NCI-H446 treated with DMSO at 0.1 percent for 48 hours (cell line): ENCODE results near the gene CCNC.

Experiments used
- DNase-seq: peaks from one replicate; lab custom pipeline; 2025; lab: John Stamatoyannopoulos, UW

The CCNC gene, protein sequence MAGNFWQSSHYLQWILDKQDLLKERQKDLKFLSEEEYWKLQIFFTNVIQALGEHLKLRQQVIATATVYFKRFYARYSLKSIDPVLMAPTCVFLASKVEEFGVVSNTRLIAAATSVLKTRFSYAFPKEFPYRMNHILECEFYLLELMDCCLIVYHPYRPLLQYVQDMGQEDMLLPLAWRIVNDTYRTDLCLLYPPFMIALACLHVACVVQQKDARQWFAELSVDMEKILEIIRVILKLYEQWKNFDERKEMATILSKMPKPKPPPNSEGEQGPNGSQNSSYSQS

GRCh38 chr6:99568103-99568933, at the start of gene CCNC:
Gene CCNC (minus strand): TSS chr6:99568660. CDS start chr6:99568527, 133 bp downstream.
- DNase-seq = peak; percentile 93

DNA sequence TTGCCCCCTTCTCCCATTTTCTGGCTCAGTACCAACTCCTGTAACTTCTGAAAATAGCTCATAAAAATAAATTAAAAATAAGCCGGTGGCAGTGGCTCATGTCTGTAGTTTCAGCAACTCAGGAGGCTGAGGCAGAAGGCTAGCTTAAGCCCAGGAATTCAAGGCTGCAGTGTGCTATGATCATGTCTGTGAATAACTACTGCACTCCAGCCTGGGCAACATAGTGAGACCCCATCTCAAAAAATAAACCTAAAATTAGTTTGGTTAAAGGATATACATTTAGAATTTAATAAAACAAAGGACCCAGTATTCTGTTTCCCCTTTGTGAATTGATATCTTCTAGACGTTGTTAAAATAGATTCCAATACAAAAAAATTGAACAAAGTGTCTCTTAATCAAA, 48.7 kb upstream of the CCNC start:
- no peak for DNase-seq

- peak; percentile 32 for DNase-seq
Observed at GRCh38 chr6:99614430-99615186, 46.1 kb upstream of the CCNC start.

GRCh38 chr6:99613705-99614429, 45.4 kb upstream of the CCNC start:
- DNase-seq = peak; percentile 52

DNA sequence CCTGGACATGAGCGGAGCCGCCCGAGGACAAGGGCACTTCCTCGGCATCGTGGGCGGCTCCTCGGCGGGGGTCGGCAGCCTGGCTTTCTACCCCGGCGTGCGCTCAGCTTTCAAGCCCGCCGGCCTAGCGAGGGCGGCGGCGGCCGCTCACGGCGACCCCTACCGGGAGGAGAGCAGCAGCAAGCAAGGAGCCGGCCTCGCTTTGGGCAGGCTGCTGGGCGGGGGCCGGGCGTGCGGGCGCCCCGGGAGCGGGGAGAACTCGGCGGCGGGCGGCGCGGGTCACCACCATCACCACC, 44.9 kb upstream of the CCNC start:
- peak; percentile 52 for DNase-seq

DNA sequence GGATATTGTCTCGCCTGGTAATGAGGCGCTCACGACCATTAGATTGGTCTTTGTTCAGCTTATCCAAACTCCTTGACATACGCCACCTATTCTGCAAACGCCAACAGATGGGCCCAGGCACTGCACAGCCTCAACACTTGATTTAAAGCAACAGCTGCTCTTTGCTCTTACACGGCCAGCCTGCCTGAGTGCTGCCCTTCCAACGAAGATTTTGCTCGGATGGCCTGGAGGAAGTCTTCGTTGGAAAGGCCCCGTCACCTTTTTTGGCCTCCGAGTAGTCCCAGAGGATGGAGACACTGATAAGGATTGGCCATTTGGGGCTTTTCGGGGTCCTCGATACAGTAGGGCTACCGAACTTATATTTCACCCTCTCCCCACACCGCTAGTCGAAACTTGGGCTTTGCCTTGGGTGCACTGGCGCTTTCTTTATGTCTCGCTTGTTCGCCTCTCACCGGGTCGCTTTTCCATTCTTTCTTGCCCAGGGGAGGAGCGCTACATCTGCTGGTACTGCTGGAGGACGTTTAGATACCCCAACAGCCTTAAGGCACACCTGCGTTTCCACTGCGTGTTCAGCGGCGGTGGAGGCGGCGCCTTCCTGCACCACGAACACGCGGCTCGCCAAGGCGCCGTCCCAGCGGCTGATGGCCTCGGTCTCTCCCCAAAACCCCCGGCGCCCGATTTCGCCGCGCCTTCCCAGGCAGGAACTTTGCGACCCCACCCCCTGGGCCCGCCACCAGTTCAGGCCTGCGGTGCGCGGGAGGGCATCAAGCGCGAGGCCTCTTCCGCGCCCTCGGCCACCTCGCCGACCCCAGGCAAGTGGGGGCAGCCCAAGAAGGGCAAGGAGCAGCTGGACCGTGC, 44.3 kb upstream of the CCNC start:
- peak; percentile 14 for DNase-seq

- no peak for DNase-seq
Observed at GRCh38 chr6:99611148-99611547, 42.7 kb upstream of the CCNC start.

GRCh38 chr6:99609905-99610489, 41.5 kb upstream of the CCNC start:
- no peak for DNase-seq

DNA sequence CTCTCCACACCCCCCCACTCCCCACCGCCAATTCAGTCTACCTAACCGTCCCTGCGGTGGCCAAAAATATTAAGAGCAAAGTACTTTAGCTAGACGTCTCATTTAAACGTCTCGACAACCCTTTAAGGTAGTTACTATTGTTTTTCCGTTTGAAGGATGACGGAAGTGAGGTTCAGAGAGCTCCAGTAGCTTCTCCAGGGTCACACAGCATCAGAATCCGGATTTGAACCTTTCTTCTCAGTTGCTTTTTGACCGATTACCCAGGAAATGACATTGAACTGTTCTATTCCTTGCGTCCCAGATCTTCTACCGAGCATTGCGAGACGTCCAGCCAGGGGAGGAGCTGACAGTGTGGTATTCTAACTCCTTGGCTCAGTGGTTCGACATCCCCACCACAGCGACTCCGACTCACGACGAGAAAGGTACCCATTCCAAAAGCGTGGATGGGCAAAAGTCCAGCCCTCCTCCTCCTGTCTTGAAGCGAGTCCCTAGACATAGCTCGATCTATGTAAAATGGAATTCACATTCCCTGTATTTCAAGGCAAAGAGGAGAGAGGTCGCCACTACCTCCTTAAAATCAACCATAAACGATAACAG, 40.5 kb upstream of the CCNC start:
- DNase-seq = no peak

- DNase-seq = no peak
Observed at GRCh38 chr6:99608059-99608885, 39.8 kb upstream of the CCNC start.

GRCh38 chr6:99607416-99608036, 39.1 kb upstream of the CCNC start:
- DNase-seq = no peak

GRCh38 chr6:99606656-99607415, 38.4 kb upstream of the CCNC start, which contains the start of gene PRDM13:
Gene PRDM13 (plus strand): TSS chr6:99606833. CDS start chr6:99607035, 202 bp downstream.
- DNase-seq = no peak

- DNase-seq = no peak
Observed at GRCh38 chr6:99605911-99606655, 37.6 kb upstream of the CCNC start.

DNA sequence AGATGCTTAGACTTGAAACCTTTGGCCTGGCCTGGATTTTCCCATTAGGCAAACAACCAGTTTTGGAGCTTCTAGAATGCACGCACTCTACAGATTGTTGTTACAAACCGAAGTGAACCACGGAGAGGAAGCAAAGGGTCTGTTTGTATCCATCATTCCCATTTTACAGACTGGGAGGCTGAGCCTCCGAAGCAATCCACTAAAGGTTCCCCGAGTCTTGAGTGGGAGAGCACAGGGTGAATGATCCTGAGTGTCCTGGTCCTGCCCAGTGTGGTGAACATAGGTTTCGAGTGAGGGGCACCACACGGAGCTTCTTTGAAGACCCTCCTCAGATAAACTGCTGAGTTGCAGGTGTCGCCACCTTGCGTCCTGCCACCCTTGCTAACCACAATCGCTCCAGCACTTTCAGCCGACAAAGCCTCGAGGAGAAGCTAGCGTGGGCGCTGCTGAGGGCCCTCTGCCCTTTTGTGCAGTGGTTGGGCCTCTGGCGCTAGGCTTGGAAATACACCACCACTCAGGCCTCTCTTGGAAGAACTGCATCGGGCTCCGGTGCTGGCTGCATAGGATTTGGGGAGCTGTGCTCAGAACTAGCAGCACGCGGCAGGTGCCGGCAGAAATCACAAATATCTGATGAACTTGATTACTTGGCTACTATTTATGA, 36.7 kb upstream of the CCNC start:
- DNase-seq = no peak

- DNase-seq = no peak
Observed at GRCh38 chr6:99604166-99605073, 36.0 kb upstream of the CCNC start.
